IPS-NIHi7 (cell line): ENCODE measurements around the gene KIAA1671.

Source experiments
- DNase-seq: peaks from one replicate; pipeline ENCODE4 v3.0.0; 2012; ENCODE audit warnings: mixed read lengths; ENCODE audit errors: extremely low spot score

Gene KIAA1671

GRCh38 chr22:25013607-25014006, 61.1 kb downstream of the KIAA1671 start:
- DNase-seq, result no peak

GRCh38 chr22:25014896-25015755, 62.6 kb downstream of the KIAA1671 start:
- DNase-seq, result no peak

GRCh38 chr22:25016311-25016710, 63.8 kb downstream of the KIAA1671 start:
- no peak for DNase-seq

- DNase-seq, result no peak
Observed at GRCh38 chr22:25018009-25018408, 65.5 kb downstream of the KIAA1671 start.

- DNase-seq, result no peak
Observed at GRCh38 chr22:25019427-25020184, 67.1 kb downstream of the KIAA1671 start.

- no peak for DNase-seq
Observed at GRCh38 chr22:25021409-25021808, 68.9 kb downstream of the KIAA1671 start.

- no peak for DNase-seq
Observed at GRCh38 chr22:25021976-25022711, 69.6 kb downstream of the KIAA1671 start.

GRCh38 chr22:25023879-25024278, 71.4 kb downstream of the KIAA1671 start:
- DNase-seq, result no peak

- no peak for DNase-seq
Observed at GRCh38 chr22:25024895-25025294, 72.4 kb downstream of the KIAA1671 start.

- DNase-seq, result no peak
Observed at GRCh38 chr22:25025491-25026400, 73.2 kb downstream of the KIAA1671 start.

- DNase-seq, result no peak
Observed at GRCh38 chr22:25027043-25027906, 74.8 kb downstream of the KIAA1671 start.

GRCh38 chr22:25027959-25028840, 75.7 kb downstream of the KIAA1671 start:
- DNase-seq, result peak; percentile 73

- DNase-seq, result no peak
Observed at GRCh38 chr22:25028841-25029141, 76.3 kb downstream of the KIAA1671 start.

GRCh38 chr22:25029181-25029580, 76.7 kb downstream of the KIAA1671 start:
- DNase-seq, result no peak

GRCh38 chr22:25030636-25031035, 78.1 kb downstream of the KIAA1671 start:
- no peak for DNase-seq

- DNase-seq, result no peak
Observed at GRCh38 chr22:25032066-25032465, 79.5 kb downstream of the KIAA1671 start.

GRCh38 chr22:25035715-25036114, 83.2 kb downstream of the KIAA1671 start:
- no peak for DNase-seq

- no peak for DNase-seq
Observed at GRCh38 chr22:25038239-25038638, 85.7 kb downstream of the KIAA1671 start.

GRCh38 chr22:25038771-25039170, 86.3 kb downstream of the KIAA1671 start:
- DNase-seq, result no peak
